IPS-NIHi7 (cell line): ENCODE data around the gene AGT.
"Not testable (repeated sequence)": the region's sequence is repeated elsewhere in the genome, so short reads cannot be mapped to it uniquely, and the experiment has no call there.

ENCODE experiments used
- DNase-seq: peaks from one replicate; pipeline ENCODE4 v3.0.0; 2012; ENCODE audit warnings: mixed read lengths; ENCODE audit errors: extremely low spot score

AGT gene

GRCh38 chr1:230691615-230692014 lies 22.3 kb downstream of the AGT start:
- no peak for DNase-seq

DNA sequence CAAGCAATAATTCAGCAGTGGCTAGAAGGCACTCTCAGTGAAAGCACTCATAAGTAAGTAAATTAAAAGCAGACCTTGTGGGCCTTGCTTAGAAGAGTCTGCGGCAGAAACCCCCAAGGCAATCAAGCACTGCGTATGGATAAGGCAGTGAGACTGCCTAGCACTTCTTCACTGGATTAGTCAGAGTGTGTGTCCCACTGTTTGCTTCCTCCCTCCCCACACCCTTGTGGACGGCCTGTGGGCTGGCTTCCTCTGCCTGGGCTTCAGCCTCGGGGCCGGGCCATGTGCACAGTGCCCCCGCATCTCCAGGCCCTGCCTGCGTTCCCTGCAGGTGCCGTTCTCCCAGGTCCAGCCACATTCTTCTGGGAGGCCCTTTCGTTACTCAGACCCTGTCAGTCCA lies 23.8 kb downstream of the AGT start:
- DNase-seq: no peak

DNA sequence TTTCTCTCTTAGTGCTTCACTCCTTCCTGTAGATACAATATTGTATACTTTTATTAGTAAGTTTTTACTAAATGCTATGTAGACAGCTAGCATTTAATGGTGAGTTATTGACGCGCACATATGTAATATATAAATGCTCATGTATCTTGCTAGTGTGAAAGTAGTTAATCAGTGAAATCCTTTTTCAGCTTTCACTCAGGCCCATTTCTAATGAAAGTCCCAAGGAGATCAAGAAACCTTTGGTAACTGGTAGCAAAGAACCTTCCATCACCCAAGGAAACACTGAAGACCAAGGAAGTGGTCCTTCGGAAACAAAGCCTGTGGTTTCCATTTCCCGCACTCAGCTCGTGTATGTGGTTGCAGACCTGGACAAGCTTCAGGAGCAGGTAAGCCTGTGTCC lies 27.2 kb downstream of the AGT start:
- no peak for DNase-seq

DNA sequence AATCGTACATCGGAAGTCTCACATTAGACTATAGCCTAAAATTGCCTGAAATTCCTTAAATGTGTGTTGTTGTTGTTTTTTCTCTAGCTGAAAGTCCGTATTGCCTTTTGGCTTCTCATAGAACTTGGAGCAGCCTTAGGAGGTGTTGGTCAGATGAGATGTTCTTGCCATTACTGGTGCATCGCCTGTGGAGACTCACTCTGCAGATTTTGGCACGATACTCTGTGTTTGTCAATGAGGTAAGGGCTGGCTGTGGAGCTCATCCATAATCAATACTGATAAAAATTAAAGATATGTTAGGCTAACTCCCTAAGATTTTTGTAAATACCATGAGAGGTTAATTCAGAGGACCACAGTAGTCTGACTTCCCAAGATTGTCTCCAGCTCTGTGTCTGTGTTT lies 28.9 kb downstream of the AGT start:
- DNase-seq: no peak

- no peak for DNase-seq
These were observed 29.8 kb downstream of the AGT start for GRCh38 chr1:230684146-230684545.

DNA sequence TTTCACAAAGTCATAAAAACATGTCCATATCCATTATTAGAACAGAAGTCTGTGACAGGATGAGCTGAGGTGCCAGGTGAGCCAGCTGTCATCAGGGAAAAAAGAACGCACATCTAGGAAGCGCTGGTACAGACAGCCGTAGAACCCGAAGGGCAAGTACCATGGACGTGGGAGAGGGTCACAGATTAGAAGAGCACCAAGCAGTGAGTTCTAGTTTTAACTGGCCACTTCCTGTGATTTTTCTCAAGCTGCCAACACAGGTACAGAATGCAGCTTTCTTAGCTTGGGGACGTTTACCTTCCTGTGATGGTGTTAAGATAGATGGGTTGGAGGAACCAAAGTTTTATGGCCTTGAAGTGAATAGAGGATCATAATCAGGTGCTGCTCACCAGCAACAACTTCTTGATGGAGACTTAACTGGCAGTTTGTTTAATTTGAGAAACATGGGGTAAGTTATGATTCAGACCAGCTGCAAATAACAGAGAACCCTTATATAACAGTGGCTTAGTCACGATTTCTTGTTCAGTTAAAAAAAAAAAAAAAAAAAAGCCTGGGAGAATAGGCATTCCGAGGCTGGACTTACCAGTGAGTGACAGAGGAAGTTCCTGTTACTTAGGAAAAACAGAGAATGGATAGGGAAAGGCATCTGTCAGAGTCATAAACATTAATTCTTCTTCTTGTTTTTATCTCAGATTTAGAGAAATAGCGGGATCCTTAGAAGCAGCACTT lies 30.9 kb downstream of the AGT start:
- DNase-seq: no peak

GRCh38 chr1:230682274-230682673 lies 31.6 kb downstream of the AGT start:
- no peak for DNase-seq

DNA sequence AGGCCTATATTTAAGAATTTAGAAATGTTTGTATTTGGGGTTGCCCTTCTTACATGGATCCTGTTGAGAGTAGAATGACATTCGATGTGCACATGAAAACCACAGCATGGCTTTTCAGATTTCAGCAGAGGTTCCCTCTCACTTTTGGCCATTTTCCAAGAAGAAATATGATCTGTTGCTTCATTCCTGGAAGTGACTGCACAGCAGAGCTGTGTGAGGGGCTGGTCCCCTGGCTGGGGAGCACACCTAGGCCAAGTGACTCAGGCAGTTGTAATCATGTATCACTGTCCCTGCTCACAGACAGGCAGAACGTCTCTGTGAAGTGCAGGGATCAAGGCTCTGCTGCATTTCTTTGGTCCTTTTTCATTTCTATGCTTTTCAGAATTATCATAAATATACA lies 32.3 kb downstream of the AGT start:
- DNase-seq: no peak

DNA sequence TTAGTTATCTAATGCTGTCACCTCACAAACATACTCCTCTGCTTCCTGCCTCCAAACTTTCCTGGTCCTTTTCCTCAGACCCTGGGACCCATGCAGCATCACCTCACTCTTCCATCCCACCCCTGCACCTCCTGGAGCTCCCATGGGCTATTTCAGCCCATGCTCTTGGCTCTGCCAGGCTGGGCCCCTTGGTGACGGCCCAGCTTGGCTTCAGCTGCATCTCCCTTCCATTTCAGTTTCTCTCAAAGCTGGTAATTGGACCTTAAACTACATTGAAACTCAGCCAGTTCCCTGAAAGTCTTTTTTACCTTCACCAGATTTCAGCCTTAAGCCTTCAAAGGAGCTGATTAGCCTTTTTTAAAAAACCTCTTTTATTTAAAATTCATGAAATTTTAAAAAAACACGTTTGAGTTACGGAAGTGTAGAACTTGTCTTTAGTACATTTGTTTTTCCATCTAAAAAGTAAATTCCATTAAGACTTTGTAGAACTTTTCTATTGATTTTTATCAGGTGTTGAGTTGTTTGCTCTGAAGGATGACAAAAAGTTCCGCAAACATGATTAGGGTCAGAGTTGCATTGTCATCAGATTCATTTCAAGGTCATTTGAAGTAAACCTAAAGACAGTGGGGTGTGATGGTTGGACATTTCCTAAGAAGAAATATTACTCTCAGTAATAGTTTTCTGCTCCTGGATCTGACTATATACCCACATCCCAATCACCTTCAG lies 33.5 kb downstream of the AGT start:
- DNase-seq: no peak

- no peak for DNase-seq
These were observed 34.1 kb downstream of the AGT start for GRCh38 chr1:230679825-230680224.

GRCh38 chr1:230679192-230679591 lies 34.7 kb downstream of the AGT start:
- DNase-seq: no peak

DNA sequence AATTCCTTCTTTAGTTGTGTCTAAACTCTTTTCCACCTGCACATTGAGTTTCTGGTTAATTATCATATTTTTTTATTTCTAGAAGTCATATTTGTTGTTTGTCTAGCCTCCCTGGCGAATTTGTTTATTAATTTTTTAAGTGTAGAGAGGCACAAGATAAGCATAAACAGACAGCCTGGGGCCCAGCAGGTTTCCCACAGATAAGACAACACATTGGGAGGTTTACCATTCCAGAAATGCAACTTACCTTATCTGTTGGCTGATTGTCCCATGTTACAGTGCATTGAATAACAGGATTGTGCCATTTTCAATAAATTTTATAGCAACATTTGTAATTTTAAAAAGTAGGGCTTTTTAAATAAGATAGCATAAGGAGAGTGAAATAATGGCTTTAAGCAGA lies 36.7 kb downstream of the AGT start:
- no peak for DNase-seq

GRCh38 chr1:230674581-230674980 lies 39.3 kb downstream of the AGT start:
- DNase-seq: no peak

- DNase-seq: no peak
These were observed 44.4 kb downstream of the AGT start for GRCh38 chr1:230669543-230669942.

- no peak for DNase-seq
These were observed 45.7 kb downstream of the AGT start for GRCh38 chr1:230668227-230668626.

GRCh38 chr1:230661976-230662375 lies 51.9 kb downstream of the AGT start:
- DNase-seq: no peak

- DNase-seq: no peak
These were observed 55.2 kb downstream of the AGT start for GRCh38 chr1:230658691-230659090.

- not testable (repeated sequence) for DNase-seq
These were observed 55.8 kb downstream of the AGT start for GRCh38 chr1:230658103-230658502.

DNA sequence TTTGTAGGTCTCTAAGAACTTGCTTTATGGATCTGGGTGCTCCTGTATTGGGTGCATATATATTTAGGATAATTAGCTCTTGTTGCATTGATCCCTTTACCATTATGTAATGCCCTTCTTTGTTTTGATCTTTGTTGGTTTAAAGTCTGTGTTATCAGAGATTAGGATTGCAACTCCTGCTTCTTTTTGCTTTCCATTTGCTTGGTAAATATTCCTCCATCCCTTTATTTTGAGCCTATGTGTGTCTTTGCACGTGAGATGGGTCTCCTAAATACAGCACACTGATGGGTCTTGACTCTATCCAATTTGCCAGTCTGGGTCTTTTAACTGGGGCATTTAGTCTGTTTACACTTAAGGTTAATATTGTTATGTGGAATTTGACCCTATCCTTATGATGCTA lies 57.2 kb downstream of the AGT start:
- not testable (repeated sequence) for DNase-seq
